A673 (cell line): ENCODE data around the gene PCLO. TPM values are rescaled to one million over a fixed set of nuclear protein-coding genes. Genes with fewer than 3 reads are reported as not detected.

Experiments
- BruUV-seq: library from RNA; stranded (reverse); fragments of 400-500 nt; replicated peaks from 2 replicates; lab custom pipeline; 2021; lab: Mats Ljungman, UMichigan
- CTCF ChIA-PET: fragments of 300-600 bp; sonication (Branson Sonifier 250); formaldehyde crosslinking; loops from one replicate; lab custom pipeline; 2022; ENCODE audit warnings: antibody characterized with exemption; lab: Charles Lee
- POLR2A ChIA-PET: fragments of 300-600 bp; sonication (Branson Sonifier 250); formaldehyde crosslinking; loops from one replicate; lab custom pipeline; 2022; ENCODE audit warnings: antibody characterized with exemption; ENCODE audit not compliant: low non-redundant PET; lab: Charles Lee
- DNase-seq: peaks from one replicate; pipeline ENCODE4 v3.0.0-alpha.2; 2015; ENCODE audit warnings: low spot score
- H3K27ac ChIP-seq: fragments of 200-600 bp; sonication (generic); 2 replicates; pipeline ENCODE4 v1.5.1; 2016; ENCODE audit warnings: mixed run types, low read depth, mild to moderate bottlenecking, mixed read lengths, antibody characterized with exemption, low read length; ENCODE audit not compliant: poor library complexity, severe bottlenecking
- H3K27me3 ChIP-seq: fragments of 200-600 bp; sonication (generic); replicated peaks from 2 replicates; pipeline ENCODE4 v1.6.1; 2017; ENCODE audit warnings: mixed run types, low read depth, mild to moderate bottlenecking, mixed read lengths, antibody characterized with exemption, low read length; ENCODE audit not compliant: insufficient read depth, poor library complexity
- H3K36me3 ChIP-seq: fragments of 200-600 bp; sonication (generic); 2 replicates; pipeline ENCODE4 v1.6.1; 2016; ENCODE audit warnings: mixed run types, mild to moderate bottlenecking, mixed read lengths, antibody characterized with exemption, low read length; ENCODE audit not compliant: insufficient read depth, poor library complexity, severe bottlenecking
- H3K4me1 ChIP-seq: fragments of 200-600 bp; sonication (generic); 2 replicates; pipeline ENCODE4 v1.6.1; 2017; ENCODE audit warnings: mixed run types, mild to moderate bottlenecking, mixed read lengths, antibody characterized with exemption, low read length; ENCODE audit not compliant: insufficient read depth, poor library complexity, severe bottlenecking
- H3K4me3 ChIP-seq: fragments of 200-600 bp; sonication (generic); 2 replicates; pipeline ENCODE4 v1.5.1; 2016; ENCODE audit warnings: low read depth, mixed run types, mild to moderate bottlenecking, mixed read lengths, low read length; ENCODE audit not compliant: poor library complexity, severe bottlenecking
- H3K9me3 ChIP-seq: fragments of 200-600 bp; sonication (generic); 2 replicates; pipeline ENCODE4 v1.6.1; 2016; ENCODE audit warnings: mixed run types, low read depth, mild to moderate bottlenecking, mixed read lengths, antibody characterized with exemption, low read length; ENCODE audit not compliant: poor library complexity, severe bottlenecking
- EZH2 ChIP-seq: fragments of 200-600 bp; sonication (generic); IDR thresholded peaks from 2 replicates; pipeline ENCODE4 v1.6.1; 2017; ENCODE audit warnings: borderline replicate concordance, low read depth, mild to moderate bottlenecking, mixed read lengths, antibody characterized with exemption, low read length; ENCODE audit not compliant: poor library complexity, severe bottlenecking
- intact Hi-C: fragments of 100-400 bp; cut with micrococcal nuclease; formaldehyde crosslinking; loops from one replicate; pipeline ENCODE4 v1.10.0; 2022; ENCODE audit not compliant: unreplicated experiment
- total RNA-seq: library from RNA; stranded (reverse); gene quantifications from 2 replicates; pipeline ENCODE4 v1.2.3, GENCODE V29; 2021
- TF ChIP-seq, protein P1 (sequence below): fragments of 300-800, 200-600 bp; sonication (generic); conservative IDR thresholded peaks from 2 replicates; pipeline ENCODE4 v1.5.1; 2017; ENCODE audit warnings: low read depth, mild to moderate bottlenecking, antibody characterized with exemption, low read length, moderate library complexity, mixed read lengths

Gene PCLO
- total RNA-seq, 1 experiment from 2014 or later: 2.1 TPM

DNA sequence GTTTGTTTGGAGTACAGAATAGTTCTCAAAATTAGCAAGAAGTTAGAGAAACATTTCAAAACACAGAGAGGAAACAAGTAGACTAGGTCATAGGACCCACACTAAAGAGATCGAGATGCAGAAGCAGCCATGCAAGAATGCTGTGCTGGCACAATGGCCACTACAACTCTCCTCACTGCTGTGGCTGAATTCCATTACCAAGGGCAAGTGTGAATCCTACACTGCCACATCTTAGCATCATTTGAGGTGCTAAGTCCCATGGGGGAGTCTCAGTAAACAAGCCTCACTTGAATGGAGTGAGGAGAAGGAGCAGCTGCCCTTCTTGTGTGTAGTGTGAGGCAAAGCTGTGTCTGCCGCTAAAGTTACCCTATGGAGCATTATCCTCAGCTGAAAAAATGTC lies 56.7 kb downstream of the PCLO start:
- TF ChIP-seq, protein P1, sequence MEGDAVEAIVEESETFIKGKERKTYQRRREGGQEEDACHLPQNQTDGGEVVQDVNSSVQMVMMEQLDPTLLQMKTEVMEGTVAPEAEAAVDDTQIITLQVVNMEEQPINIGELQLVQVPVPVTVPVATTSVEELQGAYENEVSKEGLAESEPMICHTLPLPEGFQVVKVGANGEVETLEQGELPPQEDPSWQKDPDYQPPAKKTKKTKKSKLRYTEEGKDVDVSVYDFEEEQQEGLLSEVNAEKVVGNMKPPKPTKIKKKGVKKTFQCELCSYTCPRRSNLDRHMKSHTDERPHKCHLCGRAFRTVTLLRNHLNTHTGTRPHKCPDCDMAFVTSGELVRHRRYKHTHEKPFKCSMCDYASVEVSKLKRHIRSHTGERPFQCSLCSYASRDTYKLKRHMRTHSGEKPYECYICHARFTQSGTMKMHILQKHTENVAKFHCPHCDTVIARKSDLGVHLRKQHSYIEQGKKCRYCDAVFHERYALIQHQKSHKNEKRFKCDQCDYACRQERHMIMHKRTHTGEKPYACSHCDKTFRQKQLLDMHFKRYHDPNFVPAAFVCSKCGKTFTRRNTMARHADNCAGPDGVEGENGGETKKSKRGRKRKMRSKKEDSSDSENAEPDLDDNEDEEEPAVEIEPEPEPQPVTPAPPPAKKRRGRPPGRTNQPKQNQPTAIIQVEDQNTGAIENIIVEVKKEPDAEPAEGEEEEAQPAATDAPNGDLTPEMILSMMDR: no peak
- TF ChIP-seq EZH2: no peak
- POLR2A ChIA-PET: no interaction called here
- BruUV-seq: no TSS peak
- H3K27me3 ChIP-seq: peaks cover 6% of the 10 kb centered on the region
- DNase-seq: no peak
- no peaks in the 10 kb centered on the region for H3K9me3 ChIP-seq
- no peak overlapping the region for H3K27ac ChIP-seq
- H3K4me1 ChIP-seq: no peaks in the 10 kb centered on the region
- H3K36me3 ChIP-seq: no peaks in the 10 kb centered on the region
- CTCF ChIA-PET: no interaction called here
- H3K4me3 ChIP-seq: no peak overlapping the region
- intact Hi-C loops: no loop called here

DNA sequence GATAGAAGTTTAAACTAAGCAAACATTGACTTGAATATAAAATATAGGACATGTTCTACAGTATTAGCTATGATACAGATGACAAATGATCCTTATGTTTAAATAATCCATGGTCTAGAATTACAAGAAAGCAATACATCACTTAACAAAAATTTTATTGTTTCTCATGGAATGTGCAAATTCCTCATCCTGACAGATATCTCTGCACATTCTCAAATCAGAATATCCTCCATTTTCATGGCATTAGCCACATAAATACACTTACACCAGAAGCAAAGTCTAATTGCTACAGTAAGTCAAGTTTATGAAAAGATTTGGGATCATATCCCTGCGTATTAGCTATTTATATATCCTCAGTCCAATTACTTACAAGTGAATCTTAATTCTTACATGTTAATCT lies 57.6 kb downstream of the PCLO start:
- TF ChIP-seq EZH2: no peak
- TF ChIP-seq, protein P1: no peak
- Histone ChIP-seq H3K9me3 (no peaks in the 10 kb centered on the region), H3K4me3 (no peak overlapping the region), H3K27me3 (peaks cover 6% of the 10 kb centered on the region), H3K27ac (no peak overlapping the region), H3K36me3 (no peaks in the 10 kb centered on the region), H3K4me1 (no peaks in the 10 kb centered on the region)
- POLR2A ChIA-PET: no interaction called here
- CTCF ChIA-PET: no interaction called here
- no TSS peak for BruUV-seq
- no peak for DNase-seq
- intact Hi-C loops: no loop called here

DNA sequence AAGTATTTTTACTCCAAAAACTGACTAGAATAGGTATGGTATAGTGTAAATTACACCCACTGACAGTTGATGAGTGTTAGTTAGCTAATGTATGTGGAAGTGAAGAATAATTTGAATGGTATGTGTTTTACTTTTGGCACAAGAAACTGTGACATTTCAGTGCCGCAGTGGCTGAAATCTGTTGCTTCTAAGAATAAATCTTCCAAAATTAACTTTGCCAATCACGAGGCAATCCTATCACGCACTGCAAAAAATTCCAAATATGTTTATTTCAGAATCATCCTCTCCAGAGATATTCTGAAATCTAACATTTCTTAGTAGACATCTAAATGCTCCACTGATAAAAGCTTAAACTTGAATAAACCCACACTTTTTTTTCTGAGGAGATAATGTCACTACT lies 61.2 kb downstream of the PCLO start:
- CTCF ChIA-PET: no interaction called here
- intact Hi-C loops: no loop called here

More for the DNA sequence above, 61.2 kb downstream of the PCLO start:
- Histone ChIP-seq H3K4me1 (no peaks in the 10 kb centered on the region), H3K27me3 (peaks cover 6% of the 10 kb centered on the region), H3K4me3 (no peak overlapping the region), H3K27ac (no peak overlapping the region), H3K9me3 (no peaks in the 10 kb centered on the region), H3K36me3 (no peaks in the 10 kb centered on the region)
- no peak for DNase-seq
- no TSS peak for BruUV-seq
- POLR2A ChIA-PET: no interaction called here
- TF ChIP-seq, protein P1: no peak
- no peak for TF ChIP-seq EZH2
